Subcutaneous adipose tissue (tissue), 4 donors: ENCODE measurements around the gene ZNF521. TPM values are rescaled to one million over a fixed set of nuclear protein-coding genes. Genes with fewer than 3 reads are reported as not detected.

ENCODE experiments used
- CTCF ChIP-seq: fragments of 450-650 bp; IDR thresholded peaks from one replicate; pipeline ENCODE4 v1.5.1; 2016; ENCODE audit warnings: low read depth, mild to moderate bottlenecking, control low read depth, antibody characterized with exemption, moderate library complexity
- total RNA-seq, 4 donors: library from RNA; depleted of rRNA; stranded (reverse); fragments of >200 nt; gene quantifications; one replicate each; pipeline ENCODE4 v1.1.0, GENCODE V29; 2016

ZNF521 gene
- total RNA-seq, 4 donors from 2014 or later = 20.7 to 56.2 (median 37.4) TPM

- TF ChIP-seq CTCF = no peak
These were observed 230.5 kb downstream of the ZNF521 start for GRCh38 chr18:25121442-25121841.

GRCh38 chr18:25113566-25113965 lies 238.4 kb downstream of the ZNF521 start:
- TF ChIP-seq CTCF = no peak

GRCh38 chr18:25112821-25113434 lies 239.0 kb downstream of the ZNF521 start:
- TF ChIP-seq CTCF = no peak

- no peak for TF ChIP-seq CTCF
These were observed 240.3 kb downstream of the ZNF521 start for GRCh38 chr18:25111377-25112288.

GRCh38 chr18:25109484-25109883 lies 242.5 kb downstream of the ZNF521 start:
- no peak for TF ChIP-seq CTCF

- TF ChIP-seq CTCF = no peak
These were observed 248.4 kb downstream of the ZNF521 start for GRCh38 chr18:25103468-25104155.

- no peak for TF ChIP-seq CTCF
These were observed 249.3 kb downstream of the ZNF521 start for GRCh38 chr18:25102662-25103061.
